HG03108 (cell line): ENCODE data around the gene TMEFF2.

Source experiments
- ATAC-seq: cut with Tn5 transposase; IDR thresholded peaks from one replicate; pipeline ENCODE4 v1.9.1; 2021; ENCODE audit warnings: moderate library complexity; ENCODE audit not compliant: unreplicated experiment

The TMEFF2 gene

GRCh38 chr2:191981706-191982105 is 213.0 kb downstream of the TMEFF2 start:
- no peak for ATAC-seq

DNA sequence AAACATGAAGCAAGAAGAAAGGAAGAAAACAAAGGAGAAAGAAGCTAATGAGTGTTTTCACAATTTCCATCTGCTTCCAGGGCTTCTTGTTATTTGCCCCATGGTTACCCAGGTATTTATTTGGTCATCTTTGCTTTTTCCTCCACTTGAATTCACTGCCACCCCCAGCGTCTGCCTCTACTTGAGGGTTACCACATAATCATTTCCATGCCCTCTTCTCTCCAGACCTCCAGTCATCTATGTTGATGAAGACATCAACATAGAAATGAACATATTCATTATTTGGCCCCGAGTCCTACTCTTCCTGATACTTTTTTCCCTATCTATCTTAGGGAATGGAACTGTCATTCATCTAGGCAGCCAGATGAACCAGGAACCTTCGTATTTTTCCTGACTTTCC is 214.2 kb downstream of the TMEFF2 start:
- ATAC-seq = no peak

- no peak for ATAC-seq
Measured at GRCh38 chr2:191979221-191979730, 215.5 kb downstream of the TMEFF2 start.

GRCh38 chr2:191977754-191978153 is 217.0 kb downstream of the TMEFF2 start:
- no peak for ATAC-seq

DNA sequence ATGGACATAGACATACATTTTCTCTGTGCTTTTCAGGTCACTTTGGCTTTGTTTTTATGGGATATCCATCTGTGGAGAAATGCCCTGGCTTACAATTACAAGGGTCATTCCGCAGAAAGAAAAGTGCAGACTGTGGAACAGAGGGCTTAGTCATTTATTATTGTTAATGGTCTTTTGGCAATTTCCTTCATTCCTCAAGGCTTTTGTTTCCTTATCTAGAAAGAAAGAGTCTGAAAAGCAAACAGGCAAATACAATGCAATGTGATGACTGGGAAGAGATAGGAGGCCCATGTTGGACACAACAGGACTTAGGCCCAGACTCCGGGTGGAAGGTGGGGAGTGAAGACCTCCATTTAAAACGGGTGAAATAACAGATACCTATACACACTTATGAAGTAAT is 218.3 kb downstream of the TMEFF2 start:
- ATAC-seq = no peak

GRCh38 chr2:191974676-191975075 is 220.1 kb downstream of the TMEFF2 start:
- ATAC-seq = no peak

- no peak for ATAC-seq
Measured at GRCh38 chr2:191970867-191971266, 223.9 kb downstream of the TMEFF2 start.

GRCh38 chr2:191968120-191968519 is 226.6 kb downstream of the TMEFF2 start:
- no peak for ATAC-seq

DNA sequence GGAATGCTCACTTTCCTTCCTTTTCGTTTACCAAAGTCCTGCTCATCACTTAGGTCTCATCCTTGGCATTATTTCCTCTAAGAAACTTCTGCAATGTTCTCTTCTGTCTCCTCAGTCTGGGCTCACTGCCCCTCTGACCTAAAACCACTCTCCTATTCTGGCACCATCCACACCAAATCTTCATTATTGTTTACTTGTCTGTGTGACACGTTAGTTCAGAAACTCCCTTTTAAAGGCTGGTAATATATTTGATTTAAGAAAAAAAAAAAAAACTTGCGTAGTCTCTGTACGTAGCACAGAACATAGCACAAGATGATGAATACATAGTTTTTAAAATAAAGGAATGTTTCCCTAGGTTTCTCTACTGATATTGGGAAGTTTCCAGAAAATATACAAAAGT is 229.0 kb downstream of the TMEFF2 start:
- no peak for ATAC-seq

- no peak for ATAC-seq
Measured at GRCh38 chr2:191961556-191961955, 233.2 kb downstream of the TMEFF2 start.

GRCh38 chr2:191959209-191959608 is 235.5 kb downstream of the TMEFF2 start:
- ATAC-seq = no peak

DNA sequence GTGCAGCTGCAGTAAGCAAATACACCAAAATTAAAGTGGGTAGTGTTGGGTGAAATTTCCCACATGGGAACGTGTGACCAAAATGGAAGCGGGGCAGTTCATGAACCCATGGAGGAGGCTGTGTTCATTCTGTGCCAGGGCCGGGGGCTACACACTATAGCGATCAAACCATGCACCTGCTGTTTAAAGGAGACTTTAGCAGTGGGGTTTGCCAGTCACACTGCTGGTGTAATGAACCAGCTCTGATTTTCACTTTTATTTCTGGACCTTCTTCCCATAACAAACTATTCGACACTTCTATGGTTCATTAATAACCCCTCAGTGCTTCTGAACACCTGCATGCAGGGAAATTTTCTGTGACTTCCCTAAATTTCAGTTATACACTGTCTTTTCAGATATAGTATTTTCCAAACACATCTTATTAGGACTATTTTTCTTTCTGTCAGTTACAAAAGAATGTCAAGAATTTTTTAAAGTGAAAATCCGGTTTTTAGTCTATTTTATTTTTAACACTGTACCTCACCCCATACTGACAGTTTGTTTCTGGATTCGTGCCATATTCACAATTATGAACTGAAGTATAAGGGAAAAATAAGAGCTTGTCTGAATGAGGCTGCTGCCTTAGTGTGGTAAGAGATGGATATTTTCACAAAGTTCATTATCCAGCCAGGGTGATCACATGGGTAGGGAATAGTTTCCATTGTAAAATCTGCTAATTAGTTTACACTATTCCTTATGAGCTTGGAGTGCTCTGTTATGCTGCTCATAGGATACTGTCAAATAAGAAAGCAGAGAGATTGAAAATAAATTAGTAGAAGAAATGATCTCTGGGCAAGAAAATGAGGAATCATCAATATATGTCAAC is 236.5 kb downstream of the TMEFF2 start:
- no peak for ATAC-seq

DNA sequence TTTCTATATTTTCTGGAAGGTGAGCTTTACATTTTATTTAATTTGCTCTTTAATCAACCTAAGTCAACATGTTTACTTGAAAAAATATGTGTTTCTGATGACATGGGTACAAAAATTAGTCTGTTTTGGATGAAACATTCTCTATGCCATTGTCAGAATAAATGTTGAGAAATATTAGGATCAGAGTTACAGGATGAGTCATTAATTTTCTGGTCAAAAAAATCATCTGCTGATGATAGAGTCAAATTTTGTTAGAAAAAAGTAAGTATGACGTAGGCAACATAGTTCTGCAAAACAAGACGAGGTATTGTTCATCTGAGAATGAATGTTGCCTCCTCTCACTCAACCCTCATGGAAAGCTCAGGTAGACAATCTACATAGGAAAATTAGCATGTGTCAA is 240.3 kb downstream of the TMEFF2 start:
- ATAC-seq = no peak

DNA sequence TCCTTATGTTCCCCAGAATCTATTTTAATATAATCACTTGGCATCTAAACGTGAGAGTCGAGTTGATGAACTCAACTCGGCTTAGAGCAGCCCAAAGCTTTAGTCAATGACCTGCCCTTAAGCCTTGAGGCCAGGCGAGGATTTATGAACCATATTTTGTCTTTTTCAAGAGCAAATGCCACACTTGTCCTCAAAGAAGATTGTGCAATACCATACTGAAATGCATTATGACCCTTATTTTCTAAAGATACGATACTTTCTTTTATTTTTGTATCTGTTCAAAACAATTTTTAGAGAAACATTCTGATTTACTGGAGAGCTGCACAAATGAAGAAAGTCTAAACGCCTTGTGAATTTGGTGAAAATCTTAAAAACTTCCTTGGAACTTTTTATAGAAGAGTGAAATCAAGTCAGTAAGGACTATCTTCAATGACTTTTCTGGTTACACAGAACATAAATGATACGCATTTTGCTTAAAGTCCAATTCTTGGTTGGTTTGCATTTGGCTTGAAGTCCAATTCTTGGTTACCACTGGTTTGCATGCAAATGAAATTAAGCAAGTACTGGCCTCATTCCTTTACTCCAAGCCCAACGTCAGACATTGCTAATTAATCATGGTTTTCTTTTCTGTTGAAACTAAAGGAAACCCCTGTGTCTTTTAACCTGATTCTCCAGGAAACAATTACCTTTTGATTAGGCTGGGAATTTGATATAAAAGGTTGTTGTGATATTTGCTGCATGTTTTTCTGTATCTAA is 242.0 kb downstream of the TMEFF2 start:
- no peak for ATAC-seq

GRCh38 chr2:191951832-191952231 is 242.9 kb downstream of the TMEFF2 start:
- ATAC-seq = no peak

DNA sequence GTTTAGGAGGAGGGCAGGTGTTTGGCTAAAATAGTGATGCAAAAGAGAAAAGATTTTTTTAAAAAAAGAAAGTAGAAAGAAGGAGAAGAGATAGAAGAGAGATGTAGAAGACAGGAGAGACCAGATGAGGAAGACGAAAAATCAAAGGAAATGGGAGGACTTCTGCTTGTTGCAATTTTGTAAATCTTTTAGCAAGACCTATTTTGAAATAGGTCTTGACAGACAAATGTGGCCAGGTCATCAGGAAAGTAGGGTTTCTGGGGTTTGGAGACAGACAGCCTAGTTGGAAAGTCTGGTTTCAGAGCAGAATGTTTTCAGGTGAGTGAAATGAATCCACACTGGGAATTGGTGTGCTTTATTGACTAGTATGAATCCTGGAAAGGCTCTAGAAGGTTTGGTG is 243.4 kb downstream of the TMEFF2 start:
- no peak for ATAC-seq

GRCh38 chr2:191950132-191950874 is 244.4 kb downstream of the TMEFF2 start:
- ATAC-seq = no peak

GRCh38 chr2:191947235-191947634 is 247.5 kb downstream of the TMEFF2 start:
- no peak for ATAC-seq

- no peak for ATAC-seq
Measured at GRCh38 chr2:191946471-191947182, 248.1 kb downstream of the TMEFF2 start.

GRCh38 chr2:191945623-191946022 is 249.1 kb downstream of the TMEFF2 start:
- ATAC-seq = no peak

GRCh38 chr2:191942739-191943103 is 252.0 kb downstream of the TMEFF2 start:
- no peak for ATAC-seq
